H1 (cell line): ENCODE results near the gene LOC128125822.

Experiments
- BACH1 ChIP-seq: IDR thresholded peaks from 2 replicates; pipeline ENCODE4 v1.6.1; 2012; ENCODE audit warnings: low read length, improper control_type of control experiment
- CEBPB ChIP-seq: IDR thresholded peaks from 2 replicates; pipeline ENCODE4 v1.6.1; 2012; ENCODE audit warnings: low read depth, low read length
- CHD1 ChIP-seq: IDR thresholded peaks from 2 replicates; pipeline ENCODE4 v1.6.1; 2012; ENCODE audit warnings: low read depth, low read length, improper control_type of control experiment
- EZH2 ChIP-seq: fragments of 200-600 bp; sonication (generic); IDR thresholded peaks from 2 replicates; pipeline ENCODE4 v1.7.1; 2012; ENCODE audit warnings: low read depth, mild to moderate bottlenecking, moderate library complexity, low read length, inconsistent platforms; ENCODE audit not compliant: severe bottlenecking
- HDAC6 ChIP-seq: IDR thresholded peaks from one replicate; pipeline ENCODE4 v1.7.1; 2012; ENCODE audit warnings: low read depth, mild to moderate bottlenecking, inconsistent platforms, low read length, moderate library complexity
- MAFK ChIP-seq: IDR thresholded peaks from 2 replicates; pipeline ENCODE4 v1.6.1; 2012; ENCODE audit warnings: low read depth, mild to moderate bottlenecking, improper control_type of control experiment, low read length
- SIRT6 ChIP-seq: IDR thresholded peaks from one replicate; pipeline ENCODE4 v1.7.1; 2012; ENCODE audit warnings: low read length, inconsistent platforms

Gene LOC128125822

GRCh38 chr6:63600136-63600535 lies 27.9 kb downstream of the LOC128125822 start (continued):
- TF ChIP-seq EZH2 (no peak), MAFK (no peak), CHD1 (no peak), CEBPB (no peak), HDAC6 (no peak), BACH1 (no peak), SIRT6 (no peak)
